KG1 (cell line): ENCODE data around the gene DNAJC2.
"Not testable (repeated sequence)": the region's sequence is repeated elsewhere in the genome, so short reads cannot be mapped to it uniquely, and the experiment has no call there.

Source experiments
- DNase-seq: peaks from one replicate; lab custom pipeline; 2025; lab: John Stamatoyannopoulos, UW

The DNAJC2 gene

GRCh38 chr7:103264054-103264453 is 80.5 kb downstream of the DNAJC2 start:
- DNase-seq = not testable (repeated sequence)
